Mesenteric fat pad (tissue), 1 donor: ENCODE data around the gene CMTM8. TPM values are rescaled to one million over a fixed set of nuclear protein-coding genes. Genes with fewer than 3 reads are reported as not detected.
"Not testable (repeated sequence)": the region's sequence is repeated elsewhere in the genome, so short reads cannot be mapped to it uniquely, and the experiment has no call there.

Experiments
- DNase-seq: peaks from one replicate; pipeline ENCODE4 v3.0.0-alpha.2; 2020; ENCODE audit warnings: low spot score
- long read RNA-seq: library from polyadenylated mRNA; unstranded; transcript quantifications from one replicate; pipeline ENCODE4 v2.0.0, GENCODE V29; 2020
- total RNA-seq: library from RNA; stranded (reverse); fragmentation: NEBNext Ultra II Directional; extraction: Animal tissue kit (Norgen Biotek cat#: 25700); gene quantifications from one replicate; pipeline ENCODE4 v1.2.1, GENCODE V29; 2021
- donor health status: DM: yes; HTN: yes; CAD: no.

The CMTM8 gene, protein sequence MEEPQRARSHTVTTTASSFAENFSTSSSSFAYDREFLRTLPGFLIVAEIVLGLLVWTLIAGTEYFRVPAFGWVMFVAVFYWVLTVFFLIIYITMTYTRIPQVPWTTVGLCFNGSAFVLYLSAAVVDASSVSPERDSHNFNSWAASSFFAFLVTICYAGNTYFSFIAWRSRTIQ
- total RNA-seq, result 5.6 TPM
- long read RNA-seq, partial matches to known transcripts, result 1 of 5 reads
- long read RNA-seq, other reads (novel, unspliced or antisense), result 3 of 5 reads

DNA sequence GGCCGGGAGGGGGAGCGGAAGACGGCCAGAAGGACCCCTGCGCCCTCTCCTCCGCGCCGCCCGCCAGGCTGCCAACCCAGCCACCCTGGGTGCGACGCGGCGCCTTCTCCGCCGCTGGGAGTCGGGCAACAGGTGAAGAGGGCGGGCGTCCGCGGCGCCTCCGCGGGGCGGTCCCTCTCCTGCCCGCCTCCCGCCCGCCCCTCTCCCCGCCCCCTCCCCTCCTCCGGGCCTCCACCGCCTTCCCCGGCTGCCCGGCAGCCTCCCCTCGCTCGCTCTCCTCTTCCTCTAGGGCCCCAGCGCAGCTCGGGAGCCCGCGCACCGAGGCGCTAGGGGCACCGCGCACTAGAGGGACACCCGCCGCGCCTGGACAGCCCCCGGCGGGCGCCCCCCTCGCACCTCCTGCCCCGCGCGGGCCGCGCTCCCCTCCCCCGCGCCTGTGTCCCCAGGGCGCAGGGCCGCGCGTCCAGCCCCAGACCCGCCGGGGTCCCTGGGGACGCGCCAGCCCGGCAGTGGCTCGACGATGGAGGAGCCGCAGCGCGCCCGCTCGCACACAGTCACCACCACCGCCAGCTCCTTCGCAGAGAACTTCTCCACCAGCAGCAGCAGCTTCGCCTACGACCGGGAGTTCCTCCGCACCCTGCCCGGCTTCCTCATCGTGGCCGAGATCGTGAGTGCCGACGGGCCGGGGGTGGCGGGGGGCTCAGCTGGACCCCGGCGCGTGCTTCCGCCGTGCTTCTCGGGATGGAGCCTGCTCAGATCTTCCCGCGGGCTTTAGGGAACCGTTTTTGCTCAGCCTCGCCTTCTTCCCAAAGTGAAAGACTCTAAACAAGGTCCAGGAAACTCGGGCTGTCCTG is at the start of gene CMTM8:
Gene CMTM8 (plus strand): TSS at position 228 of the 854 bp plus-strand sequence. CDS start 293 bp downstream, at position 521.
- DNase-seq, result no peak

GRCh38 chr3:32189693-32190092 is 48.8 kb upstream of the CMTM8 start:
- DNase-seq, result no peak

DNA sequence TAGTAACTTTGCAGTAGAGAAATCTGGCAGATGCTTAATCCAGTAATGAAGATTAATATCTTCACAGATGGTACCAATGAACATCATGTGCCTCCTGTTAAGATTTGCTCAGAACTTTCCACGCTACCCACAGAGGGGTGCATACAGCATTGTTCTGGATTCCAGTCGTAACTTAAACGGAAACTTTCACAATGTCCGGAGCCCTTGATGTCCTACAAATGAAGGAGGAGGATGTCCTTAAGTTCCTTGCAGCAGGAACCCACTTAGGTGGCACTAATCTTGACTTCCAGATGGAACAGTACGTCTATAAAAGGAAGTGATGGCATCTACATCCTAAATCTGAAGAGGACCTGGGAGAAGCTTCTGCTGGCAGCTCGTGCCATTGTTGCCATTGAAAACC is 47.9 kb upstream of the CMTM8 start:
- DNase-seq, result not testable (repeated sequence)

- no peak for DNase-seq
These were observed 45.4 kb upstream of the CMTM8 start for GRCh38 chr3:32193101-32193500.

DNA sequence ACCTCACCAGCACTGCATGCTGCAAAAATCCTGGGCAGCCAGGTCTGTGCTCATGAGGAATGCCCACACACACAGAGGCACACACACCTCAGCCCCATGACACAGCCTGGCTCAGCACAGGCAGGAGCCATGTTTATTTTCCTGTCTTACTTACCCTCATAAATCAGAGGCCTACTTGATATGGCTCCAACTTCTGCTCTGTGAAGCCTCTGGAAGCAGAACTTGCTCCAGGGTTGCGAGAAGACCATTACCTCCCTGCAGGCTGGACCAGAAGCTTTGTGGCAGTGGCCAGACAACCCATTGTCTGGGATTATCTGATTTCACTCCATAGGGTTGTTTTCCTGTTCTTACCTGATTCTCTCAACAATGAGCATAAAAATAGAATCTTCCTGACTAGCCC is 43.8 kb upstream of the CMTM8 start:
- DNase-seq, result no peak

- no peak for DNase-seq
These were observed 42.4 kb upstream of the CMTM8 start for GRCh38 chr3:32195995-32196540.

- no peak for DNase-seq
These were observed 40.5 kb upstream of the CMTM8 start for GRCh38 chr3:32197991-32198390.

DNA sequence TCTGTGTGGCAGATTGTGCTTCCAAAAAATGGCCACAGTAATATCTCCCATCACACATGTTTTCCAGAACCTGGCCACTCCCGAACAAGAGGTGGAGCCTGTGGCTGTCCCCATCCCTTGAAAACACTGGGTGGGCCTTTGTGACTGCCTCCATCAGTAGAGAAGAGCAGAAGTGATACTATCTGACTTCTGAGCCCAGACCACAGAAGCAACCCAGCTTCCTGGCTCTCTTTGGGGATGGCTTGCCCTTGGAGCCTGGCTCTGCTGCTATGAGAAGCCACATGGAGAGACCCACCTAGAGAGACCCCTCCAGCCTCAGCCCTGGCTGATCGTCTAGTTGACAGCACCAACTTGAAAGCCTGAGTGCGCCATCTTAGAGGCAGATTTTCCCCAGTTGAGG is 39.8 kb upstream of the CMTM8 start:
- no peak for DNase-seq

- DNase-seq, result no peak
These were observed 38.0 kb upstream of the CMTM8 start for GRCh38 chr3:32200490-32200889.

DNA sequence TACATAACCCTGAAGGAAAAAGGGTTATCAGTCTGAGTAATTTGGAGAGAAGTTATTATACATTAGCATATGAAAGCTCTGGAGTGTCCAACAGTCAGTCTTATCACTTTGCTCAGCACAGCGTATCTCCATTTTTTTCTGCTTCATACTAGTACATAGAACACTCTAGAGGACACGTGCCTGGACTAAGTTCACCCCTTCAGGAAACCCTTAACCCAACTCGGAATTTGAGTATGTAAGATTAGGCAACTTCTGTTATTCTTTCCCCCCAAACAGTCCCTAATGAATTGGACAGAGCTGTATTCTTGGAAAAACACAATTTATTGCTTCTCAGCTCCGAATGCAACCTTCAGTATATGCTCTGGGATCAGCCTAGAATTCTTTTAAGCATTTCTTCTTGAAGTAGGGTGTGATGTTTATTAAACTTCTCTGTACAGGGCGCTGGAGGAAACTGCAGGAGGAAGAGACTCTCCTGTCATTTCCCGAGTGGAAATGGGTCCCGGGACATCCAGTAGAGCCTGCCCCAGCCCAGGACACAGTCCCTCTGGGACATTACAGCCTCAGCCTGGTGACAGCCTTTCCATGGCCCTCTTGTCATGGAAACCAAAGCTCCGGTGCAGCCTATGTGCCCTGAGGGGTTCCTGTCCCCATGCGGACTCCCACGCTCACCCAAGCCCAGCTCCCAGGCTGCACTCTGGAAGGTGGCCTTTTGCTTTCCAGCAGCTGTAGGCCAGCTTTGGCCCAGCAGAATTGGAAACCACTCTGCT is 37.3 kb upstream of the CMTM8 start:
- no peak for DNase-seq

DNA sequence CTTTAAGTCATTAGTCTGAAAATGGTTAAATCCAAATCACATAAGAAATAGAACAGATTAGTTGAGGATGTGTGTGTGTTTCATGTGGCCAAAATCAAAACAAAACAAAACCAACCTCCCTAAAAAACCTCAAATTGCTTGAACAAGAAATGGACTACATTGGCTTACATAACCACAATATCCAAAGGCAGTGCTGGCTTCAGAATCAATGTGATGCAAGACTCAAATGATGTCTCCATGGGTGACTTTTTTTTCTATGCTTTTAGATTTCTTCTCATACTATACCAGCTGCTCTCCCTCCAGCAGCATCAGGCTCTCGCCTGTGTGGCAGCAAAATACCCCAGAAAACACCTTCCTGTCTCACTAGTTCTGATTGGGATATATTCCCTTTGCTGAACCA is 36.0 kb upstream of the CMTM8 start:
- no peak for DNase-seq

- DNase-seq, result no peak
These were observed 34.6 kb upstream of the CMTM8 start for GRCh38 chr3:32203854-32204253.

DNA sequence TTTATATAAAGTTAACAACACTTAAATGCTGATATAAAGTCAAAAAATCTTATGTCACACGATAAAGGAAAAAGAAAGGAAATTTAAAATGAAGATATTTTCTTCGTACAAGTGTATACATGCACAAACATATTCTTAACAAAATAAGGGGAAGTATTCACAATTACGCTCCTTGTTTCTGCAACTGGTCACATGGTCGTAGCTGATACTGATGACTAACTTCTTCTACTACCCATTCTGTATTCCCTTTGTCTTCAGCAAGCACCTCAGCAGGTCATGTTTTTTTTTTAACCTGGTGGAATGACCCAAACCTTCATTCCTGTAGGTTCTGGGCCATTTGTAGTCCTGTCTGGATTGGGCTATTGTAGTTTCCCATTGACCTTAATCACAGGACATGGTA is 30.0 kb upstream of the CMTM8 start:
- no peak for DNase-seq

DNA sequence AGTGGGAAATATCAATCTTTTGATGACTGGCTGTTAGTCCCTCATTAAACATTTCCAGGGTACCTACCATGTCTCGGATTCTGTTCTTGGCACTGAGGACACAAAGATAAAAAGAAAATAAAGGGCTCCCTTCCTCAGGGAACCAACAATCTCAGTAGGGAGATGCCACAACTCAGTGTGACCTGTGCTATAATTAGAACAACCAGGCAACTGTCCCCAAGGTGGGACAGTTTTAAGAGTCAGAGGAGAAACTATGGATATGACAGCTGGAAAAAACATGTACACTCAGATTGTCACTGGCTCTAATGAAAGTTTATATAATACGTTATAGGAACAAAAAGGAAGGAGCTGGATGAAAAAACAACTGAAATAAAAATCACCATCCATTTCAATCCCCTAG is 23.3 kb upstream of the CMTM8 start:
- no peak for DNase-seq

- no peak for DNase-seq
These were observed 22.2 kb upstream of the CMTM8 start for GRCh38 chr3:32216172-32216783.

DNA sequence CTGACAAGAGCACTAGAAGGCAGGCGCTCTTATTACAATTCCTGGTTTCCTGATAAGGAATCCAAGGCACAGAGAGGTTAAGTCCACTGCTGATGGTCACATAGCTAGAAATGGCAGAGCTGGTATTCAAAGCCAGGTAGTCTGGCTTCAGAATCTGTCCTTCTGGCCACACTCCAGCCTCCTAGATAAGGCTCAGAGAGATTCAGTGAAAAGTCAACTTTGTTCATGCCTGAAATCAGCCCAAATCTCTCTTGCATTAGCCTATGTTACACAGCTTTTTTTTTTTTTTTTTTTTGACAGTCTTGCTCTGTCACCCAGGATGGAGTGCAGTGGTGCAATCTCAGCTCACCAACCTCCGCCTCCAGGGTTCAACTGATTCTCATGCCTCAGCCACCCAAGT is 21.1 kb upstream of the CMTM8 start:
- DNase-seq, result no peak

DNA sequence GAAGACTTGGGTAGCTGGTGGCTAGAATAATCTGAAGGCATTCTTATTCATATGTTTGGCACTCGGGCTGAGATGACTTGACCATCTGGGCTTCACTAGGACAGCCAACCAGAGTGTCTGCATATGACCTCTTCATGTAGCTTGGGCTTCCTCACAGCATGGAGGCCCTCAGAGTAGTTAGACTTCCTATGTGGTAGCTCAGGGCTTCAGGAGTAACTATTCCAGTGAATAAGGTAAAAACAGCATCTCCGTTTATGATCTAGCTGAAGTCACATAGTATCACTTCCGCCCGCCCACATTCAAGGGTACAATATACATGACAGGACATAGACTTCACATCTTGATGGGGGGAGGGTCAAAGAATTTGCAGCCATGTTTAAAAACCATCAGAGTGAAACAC is 18.9 kb upstream of the CMTM8 start:
- no peak for DNase-seq

DNA sequence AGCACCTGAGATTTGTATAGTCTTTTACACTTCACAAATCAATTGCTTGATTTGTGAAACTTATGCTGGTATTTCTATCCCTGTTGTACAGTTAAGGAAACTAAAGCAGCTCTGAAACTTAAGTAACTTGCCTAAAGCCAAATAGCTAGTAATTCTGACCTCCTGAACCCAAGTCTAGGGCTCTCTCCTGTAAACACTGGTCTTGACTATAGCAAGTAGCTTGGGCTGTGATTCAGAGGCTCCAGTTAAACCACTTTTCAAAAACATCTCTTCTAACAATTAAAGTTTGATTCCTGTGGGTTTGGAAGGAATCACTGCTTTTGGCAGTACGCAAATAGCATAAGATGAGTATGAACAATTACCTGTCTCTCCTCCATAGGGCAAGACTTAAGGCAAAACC is 18.5 kb upstream of the CMTM8 start:
- DNase-seq, result no peak

- no peak for DNase-seq
These were observed 15.5 kb upstream of the CMTM8 start for GRCh38 chr3:32222950-32223349.

DNA sequence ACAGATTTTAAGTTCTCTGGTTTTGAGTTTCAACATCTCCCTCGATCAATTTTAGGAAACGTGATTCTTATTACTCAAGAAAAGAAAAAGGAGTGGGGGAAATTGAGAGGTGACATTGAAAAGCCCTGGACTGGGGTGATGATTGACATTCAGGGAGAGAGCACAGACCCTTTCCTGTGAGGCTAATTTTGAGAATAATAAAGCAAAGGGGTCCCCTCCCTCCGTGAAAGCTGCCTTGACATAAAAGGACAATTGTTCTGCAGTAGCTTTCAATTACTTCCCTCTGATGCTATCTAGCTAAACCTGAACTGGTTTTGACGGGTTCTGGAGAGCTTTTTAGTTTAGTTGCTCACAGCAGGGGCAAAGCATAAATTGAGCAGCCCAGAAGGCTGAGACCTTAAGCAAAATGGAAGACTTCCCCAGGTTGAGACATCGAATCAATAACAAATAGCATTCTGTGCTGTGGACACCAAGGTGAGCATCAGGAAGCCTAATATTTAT is 14.4 kb upstream of the CMTM8 start:
- no peak for DNase-seq

- DNase-seq, result no peak
These were observed 11.5 kb upstream of the CMTM8 start for GRCh38 chr3:32226875-32227500.
